ENCODE measurements around the gene USP31. TPM values are rescaled to one million over a fixed set of nuclear protein-coding genes. Genes with fewer than 3 reads are reported as not detected.

USP31 gene
- total and polyA plus RNA-seq, 2 donors (not counting 1 experiment from before 2014, with no cell fraction given), result 1.6 to 6.7 TPM

DNA sequence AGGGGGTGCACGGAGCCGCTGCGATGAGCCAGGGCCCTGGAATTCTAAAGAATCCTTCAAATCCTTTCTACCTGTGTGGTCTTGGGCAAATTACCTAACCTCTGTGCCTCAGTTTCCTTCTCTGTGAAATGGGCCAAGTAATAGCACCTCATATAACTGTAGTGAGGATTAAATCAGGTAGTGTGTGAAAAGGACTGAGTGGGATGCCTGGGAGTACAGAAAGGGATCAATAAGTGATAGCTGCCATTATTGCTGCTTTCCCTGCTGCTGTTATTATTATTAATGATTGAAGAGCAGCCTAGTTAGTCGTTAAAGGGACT is 34.3 kb upstream of the USP31 start:
- no peaks in the 10 kb centered on the region for H4K20me1 ChIP-seq (ENCODE audit: control insufficient read depth, insufficient read depth, low read length, poor library complexity, severe bottlenecking)
- Mint-ChIP-seq H3K9me3 (ENCODE audit: insufficient read depth) (no peaks in the 10 kb centered on the region), H3K4me3 (peak overlapping the region; percentile 66), H3K27ac (no peak overlapping the region), H3K4me1 (peaks cover 11% of the 10 kb centered on the region), H3K27me3 (peaks cover 47% of the 10 kb centered on the region)
- peak overlapping the region; percentile 88 for H3K4me2 ChIP-seq (replicated peaks; ENCODE audit: low read depth, low read length, poor library complexity, severe bottlenecking)
- DNase-seq (no peak), ATAC-seq (ENCODE audit: low read depth) (no peak)
- no peak overlapping the region for H2AFZ ChIP-seq (ENCODE audit: insufficient read depth, low read depth, low read length, poor library complexity, severe bottlenecking)
- H3K36me3 ChIP-seq (replicated peaks in 1 of 2; ENCODE audit: control extremely low read depth in 1 of 2, control insufficient read depth in 1 of 2, extremely low read depth in 1 of 2, insufficient read depth in 2 of 2, low read length in 1 of 2), result no peaks in the 10 kb centered on the region
- CTCF ChIA-PET, result interaction anchor here (1.3 to 8.2 kb wide), 2 partner anchors 24 to 252 kb away, joined by 3 to 118 read pairs; no protein-coding TSS in a partner anchor
- intact Hi-C loops (cut with micrococcal nuclease), result no loop called here
- TF ChIP-seq EZH2 (IDR thresholded peaks at IDR 0.05; ENCODE audit: borderline replicate concordance, insufficient read depth, low read depth, low read length, poor library complexity, severe bottlenecking) (no peak), CTCF (IDR thresholded peaks at IDR 0.05) (no peak)
- POLR2A ChIA-PET, result no interaction called here
- H3K27me3 ChIP-seq (replicated peaks in 1 of 4; ENCODE audit: control extremely low read depth in 1 of 4, control insufficient read depth in 3 of 4, insufficient read depth in 4 of 4, low read length in 3 of 4), result peaks cover 0 to 46% (median 28%) of the 10 kb centered on the region in 4 experiments
- WGBS (ENCODE audit: insufficient coverage), result 67% methylated on average over 1 of the region's 4 CpGs
- H3K27ac ChIP-seq (ENCODE audit: low read length in 2 of 2), result no peak overlapping the region
- no peak overlapping the region for H3K4me3 ChIP-seq (ENCODE audit: control extremely low read depth in 1 of 5, extremely low read depth in 1 of 5, insufficient read depth in 1 of 5, low read depth in 2 of 5, low read length in 4 of 5)
- H3K79me2 ChIP-seq (ENCODE audit: control insufficient read depth, insufficient read depth, low read length), result no peaks in the 10 kb centered on the region
- H3K4me1 ChIP-seq (ENCODE audit: control insufficient read depth in 2 of 2, insufficient read depth in 2 of 2, low read length in 2 of 2), result peaks cover 19 to 24% of the 10 kb centered on the region in 2 donors
- H3K9ac ChIP-seq (ENCODE audit: low read length), result peak overlapping the region; percentile 58
- H3K9me3 ChIP-seq (ENCODE audit: control extremely low read depth in 1 of 3, control insufficient read depth in 2 of 3, insufficient read depth in 1 of 3, low read length in 2 of 3), result peaks cover 0 to 5% (median 0%) of the 10 kb centered on the region in 3 donors

DNA sequence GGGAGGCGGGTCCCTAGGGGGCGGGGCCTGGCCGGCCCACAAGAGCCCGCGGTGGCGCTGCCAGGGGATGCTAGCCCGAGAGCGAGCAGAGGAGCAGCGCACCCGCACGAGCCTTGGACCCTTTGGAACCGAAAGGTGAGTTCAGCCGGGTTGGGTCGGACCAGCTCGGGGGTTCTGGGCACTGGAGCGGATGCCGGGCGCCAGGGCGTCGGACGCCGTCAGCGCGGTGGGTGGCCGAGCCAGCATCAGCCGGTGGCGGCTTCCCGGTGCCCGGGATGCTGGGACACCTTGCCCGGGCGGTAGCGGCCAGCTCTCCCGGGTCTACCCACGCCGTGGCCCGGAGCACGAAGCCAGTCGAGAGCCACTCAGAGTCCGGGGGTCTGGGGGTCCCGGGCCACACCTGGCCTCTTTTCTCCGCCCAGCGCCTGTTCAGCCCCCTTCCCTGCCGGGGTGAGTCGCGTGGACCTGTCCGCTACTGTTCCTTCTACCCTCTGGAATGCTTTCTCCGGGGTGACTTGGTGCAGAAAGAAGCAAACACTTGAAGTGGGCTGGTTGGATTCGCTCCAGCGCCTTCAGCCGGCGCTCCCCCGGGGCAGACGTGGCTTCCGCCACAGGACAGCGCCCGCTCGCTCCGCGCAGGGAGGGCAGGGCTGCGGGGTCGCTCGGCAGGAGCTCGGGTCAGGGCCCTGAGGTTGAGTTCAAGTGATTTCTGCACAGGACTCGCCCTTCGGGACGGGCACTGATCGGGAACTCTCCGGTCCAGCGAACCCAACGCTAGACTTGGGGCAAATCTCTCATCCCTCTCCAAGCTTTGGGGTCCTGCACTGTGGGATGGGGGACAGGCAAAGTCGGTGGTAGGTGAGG is 33.7 kb upstream of the USP31 start, which contains the start of gene SCNN1G:
Gene SCNN1G (plus strand): TSS at position 67 of the 864 bp plus-strand sequence. CDS start 3,527 bp downstream, outside the sequence.
- ChIA-PET POLR2A (interaction anchor here (0.5 to 0.6 kb wide), 2 partner anchors 27 to 339 kb away, joined by 3 to 9 read pairs; no protein-coding TSS in a partner anchor), CTCF (interaction anchor here (1.3 to 8.2 kb wide), 2 partner anchors 25 to 252 kb away, joined by 3 to 118 read pairs; no protein-coding TSS in a partner anchor)
- H3K27ac ChIP-seq (ENCODE audit: low read length in 2 of 2), result no peak within 1 kb of the TSS
- Mint-ChIP-seq H3K27ac (no peak within 1 kb of the TSS), H3K4me3 (peak within 1 kb of the TSS; percentile 82), H3K4me1 (peaks cover 11% of the 10 kb centered on the region), H3K27me3 (peaks cover 46% of the 10 kb centered on the region), H3K9me3 (ENCODE audit: insufficient read depth) (no peaks in the 10 kb centered on the region)
- peak within 1 kb of the TSS; percentile 88 for H3K4me2 ChIP-seq (replicated peaks; ENCODE audit: low read depth, low read length, poor library complexity, severe bottlenecking)
- TF ChIP-seq EZH2 (IDR thresholded peaks at IDR 0.05; ENCODE audit: borderline replicate concordance, insufficient read depth, low read depth, low read length, poor library complexity, severe bottlenecking) (no peak), CTCF (IDR thresholded peaks at IDR 0.05) (peak; percentile 73)
- peaks cover 0 to 46% (median 30%) of the 10 kb centered on the region in 4 experiments for H3K27me3 ChIP-seq (replicated peaks in 1 of 4; ENCODE audit: control extremely low read depth in 1 of 4, control insufficient read depth in 3 of 4, insufficient read depth in 4 of 4, low read length in 3 of 4)
- H3K4me1 ChIP-seq (ENCODE audit: control insufficient read depth in 2 of 2, insufficient read depth in 2 of 2, low read length in 2 of 2), result peaks cover 19 to 24% of the 10 kb centered on the region in 2 donors
- DNase-seq, result peak; percentile 50
- H2AFZ ChIP-seq (ENCODE audit: insufficient read depth, low read depth, low read length, poor library complexity, severe bottlenecking), result peak within 1 kb of the TSS; percentile 60
- no peaks in the 10 kb centered on the region for H4K20me1 ChIP-seq (ENCODE audit: control insufficient read depth, insufficient read depth, low read length, poor library complexity, severe bottlenecking)
- peak within 1 kb of the TSS in 4 of 5 experiments; percentile 19 to 63 (median 42) for H3K4me3 ChIP-seq (ENCODE audit: control extremely low read depth in 1 of 5, extremely low read depth in 1 of 5, insufficient read depth in 1 of 5, low read depth in 2 of 5, low read length in 4 of 5)
- no peaks in the 10 kb centered on the region for H3K79me2 ChIP-seq (ENCODE audit: control insufficient read depth, insufficient read depth, low read length)
- peak within 1 kb of the TSS; percentile 58 for H3K9ac ChIP-seq (ENCODE audit: low read length)
- intact Hi-C loops (cut with micrococcal nuclease), result loop anchor here (1.0 kb wide), 1 partner anchor 34 kb away; the partner anchor contains the start of gene USP31
- peaks cover 0 to 5% (median 0%) of the 10 kb centered on the region in 3 donors for H3K9me3 ChIP-seq (ENCODE audit: control extremely low read depth in 1 of 3, control insufficient read depth in 2 of 3, insufficient read depth in 1 of 3, low read length in 2 of 3)
- ATAC-seq (ENCODE audit: low read depth), result peak; percentile 18
- 2% methylated on average over 67 of the region's 71 CpGs for WGBS (ENCODE audit: insufficient coverage)
- H3K36me3 ChIP-seq (replicated peaks in 1 of 2; ENCODE audit: control extremely low read depth in 1 of 2, control insufficient read depth in 1 of 2, extremely low read depth in 1 of 2, insufficient read depth in 2 of 2, low read length in 1 of 2), result no peaks in the 10 kb centered on the region

All from B cell (primary cell).